Stimulated activated CD8-positive, alpha-beta memory T cell treated with anti-CD3 and anti-CD28 coated beads, Interleukin-7, amount 100 ng/mL, for 48 hours (primary cell): ENCODE measurements around the gene PHF2.

Source experiments
- DNase-seq, 2 donors: peaks; one replicate each; pipeline ENCODE4 v3.0.0-alpha.2; 2020; ENCODE audit warnings: low read depth in 1 of 2; ENCODE audit errors: extremely low read depth in 1 of 2

PHF2 gene

GRCh38 chr9:93576258-93577077, at the start of gene PHF2:
Gene PHF2, plus strand, starts transcription at chr9:93576584. Its CDS starts 190 bp downstream, at chr9:93576774.
- no peak for DNase-seq

- DNase-seq, result no peak
Measured at GRCh38 chr9:93531374-93531773, 45.0 kb upstream of the PHF2 start.

- DNase-seq, result no peak
Measured at GRCh38 chr9:93532141-93532540, 44.2 kb upstream of the PHF2 start.

- DNase-seq, result no peak
Measured at GRCh38 chr9:93533863-93534262, 42.5 kb upstream of the PHF2 start.

- no peak for DNase-seq
Measured at GRCh38 chr9:93536167-93536566, 40.2 kb upstream of the PHF2 start.

GRCh38 chr9:93536874-93537273, 39.5 kb upstream of the PHF2 start:
- DNase-seq, result no peak

- DNase-seq, result no peak
Measured at GRCh38 chr9:93540305-93540704, 36.1 kb upstream of the PHF2 start.

- no peak for DNase-seq
Measured at GRCh38 chr9:93541005-93541404, 35.4 kb upstream of the PHF2 start.

- DNase-seq, result no peak
Measured at GRCh38 chr9:93541581-93542349, 34.6 kb upstream of the PHF2 start.

- no peak for DNase-seq
Measured at GRCh38 chr9:93543117-93543516, 33.3 kb upstream of the PHF2 start.

- no peak for DNase-seq
Measured at GRCh38 chr9:93546356-93546755, 30.0 kb upstream of the PHF2 start.

GRCh38 chr9:93549611-93550010, 26.8 kb upstream of the PHF2 start:
- DNase-seq, result no peak

GRCh38 chr9:93552923-93553322, 23.5 kb upstream of the PHF2 start:
- no peak for DNase-seq

- DNase-seq, result no peak
Measured at GRCh38 chr9:93555370-93555769, 21.0 kb upstream of the PHF2 start.

GRCh38 chr9:93557366-93558137, 18.8 kb upstream of the PHF2 start:
- no peak for DNase-seq

GRCh38 chr9:93558503-93558902, 17.9 kb upstream of the PHF2 start:
- no peak for DNase-seq

GRCh38 chr9:93560991-93561390, 15.4 kb upstream of the PHF2 start:
- no peak for DNase-seq

- no peak for DNase-seq
Measured at GRCh38 chr9:93562157-93562556, 14.2 kb upstream of the PHF2 start.

GRCh38 chr9:93565089-93565488, 11.3 kb upstream of the PHF2 start:
- no peak for DNase-seq

- peak; percentile 96 to 99 for DNase-seq
Measured at GRCh38 chr9:93566408-93567270, 9.7 kb upstream of the PHF2 start.
